Activated CD8-positive, alpha-beta memory T cell treated with anti-CD3 and anti-CD28 coated beads, Interleukin-2, amount 50 U/mL, for 24 hours (primary cell): ENCODE measurements around the gene GNAZ.

Source experiments
- DNase-seq: peaks from one replicate; pipeline ENCODE4 v3.0.0-alpha.2; 2020; ENCODE audit errors: extremely low read depth

The GNAZ gene

DNA sequence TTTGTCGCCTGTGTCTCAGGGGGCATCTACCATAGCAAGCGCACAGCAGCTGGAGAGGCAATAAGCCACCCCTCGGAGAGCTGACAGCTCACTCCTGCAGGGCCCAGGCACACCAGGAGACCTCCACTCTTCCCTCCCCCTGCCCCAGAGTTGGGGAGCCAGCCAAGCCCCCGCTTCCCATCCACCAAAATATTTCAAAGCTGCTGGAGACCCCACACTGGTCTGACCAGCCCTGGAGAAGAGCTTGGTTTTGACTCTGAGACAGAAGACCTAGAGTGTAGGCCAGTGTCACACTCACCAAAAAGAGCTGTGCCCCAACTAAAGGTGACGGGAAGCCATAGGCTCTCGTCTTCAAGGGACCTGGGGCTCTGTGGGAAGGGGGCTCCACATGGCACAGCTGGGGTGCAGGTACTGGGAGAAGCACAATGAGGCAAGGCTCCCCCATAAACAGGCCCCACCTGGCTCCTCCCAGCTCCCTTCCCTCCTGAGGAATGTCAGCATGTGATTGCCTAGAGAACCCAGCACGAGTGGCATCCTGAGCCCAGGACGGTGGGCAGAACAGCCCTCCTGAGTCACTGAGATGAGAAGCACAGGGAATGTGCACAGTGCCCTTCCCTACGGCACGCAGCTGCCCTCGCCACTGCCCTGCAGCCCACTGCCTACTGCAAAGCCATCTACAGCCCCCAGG is 5.8 kb upstream of the GNAZ start:
- no peak for DNase-seq

DNA sequence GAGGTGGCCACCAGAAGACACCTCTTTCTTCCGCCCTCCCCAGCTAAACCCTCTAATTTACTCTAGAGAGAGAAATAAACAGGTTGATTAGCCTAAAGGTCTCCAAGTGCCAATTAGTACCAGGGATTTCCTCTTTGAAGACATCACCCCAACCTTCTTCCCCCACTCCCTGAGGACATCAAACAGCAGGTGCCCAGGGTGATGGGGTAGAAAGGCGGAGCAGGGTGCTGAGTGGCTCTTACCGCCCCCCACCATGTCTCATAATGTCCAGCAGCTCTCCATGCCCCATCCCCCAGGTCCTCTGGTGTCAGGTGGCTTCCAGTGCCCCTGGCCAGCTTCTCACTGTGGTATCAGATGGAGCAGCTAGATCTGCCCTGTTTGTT is 5.3 kb upstream of the GNAZ start:
- DNase-seq, result no peak

DNA sequence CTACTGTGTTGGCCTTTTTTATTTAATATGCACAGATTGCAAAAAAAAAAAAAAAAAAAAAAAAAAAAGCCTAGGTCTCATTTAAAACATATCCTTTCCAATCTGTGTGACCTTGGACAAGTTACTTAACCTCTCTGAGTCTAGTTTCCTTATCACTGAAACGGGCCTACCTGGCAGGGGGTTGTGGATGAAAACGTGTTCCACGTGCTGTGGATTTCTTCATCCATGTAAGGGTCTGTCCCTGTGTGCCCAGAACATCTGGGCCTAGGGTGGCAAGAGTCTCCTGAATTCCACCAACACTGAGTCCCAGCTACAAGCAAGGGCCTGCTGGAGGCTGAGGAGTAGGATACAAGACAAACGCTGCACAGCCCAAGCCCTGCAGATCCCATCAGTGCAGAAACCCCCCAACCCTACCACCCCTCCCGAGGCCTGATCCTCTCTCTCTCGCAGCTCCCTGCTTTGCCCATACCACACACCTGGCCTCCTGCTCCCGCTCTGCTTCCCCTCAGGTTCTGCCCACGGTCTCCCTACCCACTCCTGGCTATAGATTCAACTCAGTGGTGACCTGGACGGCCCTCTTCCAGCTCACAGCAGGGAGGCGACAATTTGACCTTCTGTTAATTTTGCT is 4.7 kb upstream of the GNAZ start:
- DNase-seq, result no peak

DNA sequence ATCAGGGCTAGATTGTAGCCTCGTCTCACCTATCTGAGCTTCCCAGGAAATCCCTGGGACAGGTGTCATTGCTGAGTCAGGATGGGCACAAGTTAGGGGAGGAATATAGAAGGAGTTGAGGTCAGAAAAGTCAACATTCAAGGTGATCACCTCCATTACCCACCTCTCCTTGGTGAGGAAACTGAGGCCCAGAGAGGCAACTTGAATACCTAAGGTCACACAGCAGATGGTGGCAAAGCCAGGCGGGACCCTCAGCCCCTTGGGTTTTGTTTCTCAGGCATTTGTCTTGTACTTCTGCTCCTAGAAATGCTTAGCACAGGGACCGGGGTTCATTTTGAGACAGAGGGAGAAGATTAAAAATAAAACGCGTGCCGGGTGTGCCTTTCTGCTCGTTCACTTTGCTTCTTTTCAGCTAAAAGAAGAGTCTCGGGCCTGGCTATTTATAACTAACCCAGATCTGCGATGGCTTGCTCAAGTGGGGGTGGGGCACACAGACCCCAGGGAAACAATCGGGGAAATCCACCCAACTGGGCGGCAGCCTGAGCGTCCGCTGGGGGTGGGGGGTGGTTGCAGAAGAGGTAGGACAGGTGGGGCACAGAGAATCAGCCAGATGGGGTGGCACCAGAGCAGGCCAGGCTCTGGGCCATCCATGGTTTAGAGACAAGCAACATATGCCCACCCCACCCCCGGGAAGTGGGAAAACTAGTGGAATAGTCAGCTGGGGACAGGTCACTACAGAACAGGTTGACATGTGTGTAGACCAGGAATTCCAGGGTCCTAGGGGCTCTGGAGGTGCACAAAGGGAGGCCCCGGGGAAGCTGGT is 3.9 kb upstream of the GNAZ start:
- no peak for DNase-seq

DNA sequence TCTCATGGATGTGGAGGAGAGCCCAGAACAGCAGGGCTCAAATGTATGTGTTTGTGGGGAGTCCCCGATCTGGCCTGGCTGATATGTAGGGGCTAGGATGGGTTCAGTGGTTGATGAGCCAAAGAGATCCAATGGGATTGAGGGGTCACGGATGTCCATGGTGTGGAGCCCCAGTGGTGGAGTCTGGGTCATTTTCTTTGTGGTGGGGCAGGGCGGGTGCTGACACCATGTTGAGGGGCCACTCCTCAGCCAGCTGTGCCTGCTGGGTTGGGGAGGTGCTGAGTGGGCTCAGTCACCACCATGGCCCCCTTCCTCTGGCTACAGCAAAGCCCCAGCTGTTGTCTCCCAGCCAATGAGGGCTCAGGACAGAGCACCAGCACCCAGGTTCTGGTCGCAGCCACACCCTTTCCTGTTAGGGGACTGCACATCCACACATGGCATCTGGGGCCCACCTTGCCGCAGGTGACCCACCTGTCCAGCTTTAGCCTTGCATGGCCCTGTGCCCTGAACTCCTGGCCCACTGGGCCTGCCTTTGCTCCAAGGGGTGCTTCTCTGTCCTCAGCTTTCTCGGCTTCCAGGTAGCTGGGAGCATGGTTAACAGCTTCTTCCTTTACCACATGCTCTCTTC is 3.2 kb upstream of the GNAZ start:
- no peak for DNase-seq

DNA sequence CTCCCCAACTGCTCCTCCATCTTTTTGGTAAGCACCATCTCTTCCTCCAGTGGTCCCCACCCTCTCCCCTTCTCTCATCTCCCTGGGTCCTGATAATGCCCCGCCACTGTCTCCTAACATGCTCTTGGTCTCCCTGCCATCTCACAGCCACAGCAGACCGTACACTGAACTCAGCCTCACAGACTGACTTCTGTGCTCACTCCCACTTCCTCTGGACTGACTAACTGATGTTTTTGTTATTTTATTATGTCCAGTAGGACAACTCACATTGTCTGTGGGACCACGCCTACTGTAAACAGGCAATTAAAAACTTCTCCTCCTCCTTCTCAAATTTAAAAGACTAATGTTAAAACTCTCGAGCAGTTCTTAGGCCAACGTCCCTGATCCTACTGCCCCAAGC is 2.6 kb upstream of the GNAZ start:
- DNase-seq, result no peak

DNA sequence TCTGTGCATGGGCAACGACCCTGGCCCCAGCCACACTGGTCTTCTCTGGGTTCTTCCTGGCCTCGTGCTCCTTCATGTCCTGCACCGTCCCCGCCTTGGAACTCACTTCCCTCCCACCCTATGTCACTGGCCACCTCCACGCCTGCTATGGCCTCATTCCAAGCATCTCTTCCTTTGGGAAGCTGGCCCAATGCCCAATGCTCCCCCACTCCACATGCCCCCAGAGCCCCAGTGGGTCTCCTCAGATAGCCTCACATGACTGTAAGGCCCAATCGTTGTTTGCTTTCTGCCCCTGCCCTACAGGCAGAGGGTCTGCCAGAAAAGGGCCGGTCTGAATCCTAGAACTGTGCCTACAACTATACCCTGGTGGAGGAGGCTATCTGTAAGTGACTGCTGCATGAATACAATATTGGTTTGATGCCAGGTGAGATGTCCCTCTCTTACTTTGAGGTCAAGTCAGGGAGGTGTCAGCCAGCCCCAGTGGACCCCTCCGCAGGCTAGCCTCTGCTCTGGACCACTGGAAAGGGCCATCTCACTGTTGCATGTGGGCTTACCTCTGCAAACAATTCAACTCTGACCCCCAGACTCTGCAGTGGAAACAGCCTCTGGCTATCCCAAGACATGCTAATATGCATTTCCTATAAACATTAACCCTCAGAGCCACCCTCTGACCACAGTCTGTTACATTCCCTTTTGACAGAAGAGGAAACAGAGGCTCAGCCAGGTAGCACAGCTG is 2.1 kb upstream of the GNAZ start:
- no peak for DNase-seq

DNA sequence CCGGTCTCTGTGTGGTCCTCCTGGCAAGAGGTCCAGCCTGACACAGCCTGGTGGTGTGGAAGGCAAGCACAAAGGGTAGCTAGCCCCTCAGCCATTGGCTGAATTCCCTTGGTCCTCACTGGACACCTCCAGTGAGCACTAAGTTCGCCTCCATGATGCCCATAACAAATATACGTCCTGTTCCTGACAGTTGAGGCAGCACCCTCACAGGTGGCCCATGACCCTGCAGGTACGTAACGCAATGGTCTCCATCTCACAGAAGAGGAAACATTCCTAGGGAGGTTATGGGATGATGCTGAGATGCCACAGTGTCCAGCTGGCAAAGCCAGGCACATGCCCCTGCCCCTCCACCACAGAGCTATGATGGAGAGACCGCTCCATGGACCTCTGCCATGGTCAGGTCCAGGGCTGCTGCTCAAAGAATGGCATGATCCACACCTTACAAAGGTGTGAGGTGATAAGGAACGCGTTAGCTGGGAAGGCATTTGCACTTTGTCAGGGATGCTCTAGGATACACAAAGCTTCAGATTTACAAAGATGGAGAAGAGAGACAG is 1.4 kb upstream of the GNAZ start:
- DNase-seq, result no peak

DNA sequence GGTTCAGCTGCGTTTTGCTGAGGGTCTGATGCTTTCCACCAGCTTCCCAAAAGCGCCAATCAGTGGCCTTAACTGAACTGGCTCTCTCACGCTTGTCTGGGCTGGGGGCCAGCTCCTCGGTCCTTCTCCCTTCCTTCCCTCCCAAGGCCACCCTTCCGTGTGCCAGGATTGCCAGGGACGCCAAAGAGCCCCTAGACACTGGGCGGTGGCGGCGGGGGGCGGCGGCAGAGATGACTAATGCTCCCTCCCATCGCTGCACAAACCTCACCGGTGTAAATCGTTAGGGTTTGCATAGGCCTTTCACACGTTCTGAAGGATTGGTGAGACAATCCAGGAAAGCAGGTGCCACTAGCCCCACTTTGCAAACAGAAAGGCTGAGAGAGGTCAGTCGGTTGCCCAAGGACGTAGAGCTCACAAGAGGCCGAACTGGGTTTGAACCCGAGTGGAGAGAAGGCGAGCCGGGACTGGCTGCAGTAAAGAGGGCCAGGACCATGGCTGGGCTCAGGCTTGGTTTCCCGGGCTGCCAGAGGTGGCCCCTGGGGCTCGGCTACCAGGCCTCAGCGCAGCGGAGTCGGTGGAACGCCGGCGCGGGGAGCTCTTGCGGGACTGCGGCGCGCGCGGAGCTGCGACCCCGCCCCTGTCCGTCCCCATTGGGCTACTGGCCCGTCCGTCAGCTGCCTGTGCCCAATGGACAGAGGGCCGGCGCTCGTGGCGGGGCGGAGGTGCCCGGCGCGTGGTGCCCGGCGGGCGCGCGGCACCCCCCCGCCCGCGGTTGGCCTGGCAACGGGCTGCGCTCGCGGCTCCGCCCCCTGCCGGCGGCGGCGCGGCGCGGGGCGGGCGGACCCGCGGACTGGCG is 589 bp upstream of the GNAZ start:
- DNase-seq, result peak; percentile 56

DNA sequence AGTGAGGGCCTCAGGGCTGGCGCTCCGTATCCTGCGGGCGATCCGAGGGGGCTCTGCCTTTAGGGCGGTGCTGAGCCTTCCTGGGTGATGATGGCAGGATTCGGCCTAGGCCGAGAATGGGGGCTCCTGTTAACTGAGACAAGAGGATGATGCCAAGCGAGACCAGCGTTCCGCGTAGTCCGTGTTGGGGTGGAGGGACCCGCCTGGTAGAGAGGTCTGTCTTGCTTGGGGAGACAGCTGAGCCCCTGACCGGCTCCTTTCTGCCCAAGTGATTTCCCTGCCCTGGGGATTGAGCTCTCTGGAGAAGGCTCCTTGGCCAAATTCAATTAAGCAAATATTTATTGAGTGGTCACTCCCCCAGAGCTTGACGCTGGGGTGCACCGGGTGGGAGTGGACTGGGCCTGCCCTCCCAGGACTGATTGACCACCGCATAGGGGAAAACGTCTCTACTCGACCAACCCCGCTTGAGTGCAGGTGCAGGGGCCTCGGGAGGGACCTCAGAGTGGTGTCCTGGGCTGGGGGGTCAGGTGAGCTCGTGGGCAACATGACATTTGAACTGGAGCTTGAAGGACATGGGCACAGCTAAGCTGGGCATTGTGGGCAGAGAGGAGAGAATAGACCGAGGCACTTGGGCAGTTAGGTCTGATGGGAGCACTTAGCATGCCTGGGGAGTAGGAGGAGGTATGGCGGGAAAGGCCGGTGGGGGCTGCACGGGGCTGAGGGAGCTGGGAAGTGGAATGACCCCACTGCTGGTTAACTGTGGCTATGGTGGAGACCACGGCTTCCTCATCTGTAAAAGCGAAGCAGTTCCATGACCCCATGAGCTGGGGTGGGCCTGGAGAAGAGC is 1.1 kb downstream of the GNAZ start:
- no peak for DNase-seq

DNA sequence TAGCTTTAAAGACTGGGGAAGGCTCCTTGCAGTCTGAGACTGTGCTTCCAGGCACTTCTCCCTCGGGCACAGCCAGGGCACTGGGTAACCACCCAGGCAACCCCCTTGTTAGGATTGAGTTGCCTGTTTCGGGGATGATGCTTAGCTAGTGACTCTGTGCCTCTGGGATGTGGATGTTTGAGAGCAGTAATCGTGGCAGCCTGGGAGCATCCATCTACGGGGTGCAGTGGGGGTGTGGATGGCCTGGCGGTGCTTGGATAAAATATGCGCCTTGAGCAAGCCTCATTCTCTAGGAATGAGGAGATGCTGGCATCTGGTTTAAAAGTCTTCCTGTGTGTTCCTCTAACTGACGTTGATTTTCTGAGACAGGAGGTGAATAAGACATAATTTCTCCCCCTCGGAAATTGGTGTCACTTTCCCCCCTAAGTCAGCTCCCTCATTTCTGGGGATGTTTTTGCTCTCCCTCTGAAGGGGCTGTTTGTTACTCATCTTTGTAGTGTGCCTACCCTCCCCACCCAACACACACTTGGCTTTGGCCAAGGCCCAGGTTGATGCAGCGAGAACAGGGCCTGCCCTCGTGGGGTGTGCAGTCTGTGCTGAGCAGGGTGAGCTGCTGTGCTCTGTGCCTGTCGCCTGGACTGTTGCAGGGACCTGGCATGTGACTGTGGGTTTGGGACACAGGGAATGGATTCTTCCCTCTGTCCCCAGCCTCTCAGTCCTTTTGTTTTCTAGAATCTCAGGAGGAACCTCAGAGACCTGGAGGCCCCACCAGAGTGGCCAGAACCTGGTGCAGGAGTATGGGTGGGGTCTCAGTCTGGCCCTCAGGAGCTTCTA is 2.0 kb downstream of the GNAZ start:
- no peak for DNase-seq

DNA sequence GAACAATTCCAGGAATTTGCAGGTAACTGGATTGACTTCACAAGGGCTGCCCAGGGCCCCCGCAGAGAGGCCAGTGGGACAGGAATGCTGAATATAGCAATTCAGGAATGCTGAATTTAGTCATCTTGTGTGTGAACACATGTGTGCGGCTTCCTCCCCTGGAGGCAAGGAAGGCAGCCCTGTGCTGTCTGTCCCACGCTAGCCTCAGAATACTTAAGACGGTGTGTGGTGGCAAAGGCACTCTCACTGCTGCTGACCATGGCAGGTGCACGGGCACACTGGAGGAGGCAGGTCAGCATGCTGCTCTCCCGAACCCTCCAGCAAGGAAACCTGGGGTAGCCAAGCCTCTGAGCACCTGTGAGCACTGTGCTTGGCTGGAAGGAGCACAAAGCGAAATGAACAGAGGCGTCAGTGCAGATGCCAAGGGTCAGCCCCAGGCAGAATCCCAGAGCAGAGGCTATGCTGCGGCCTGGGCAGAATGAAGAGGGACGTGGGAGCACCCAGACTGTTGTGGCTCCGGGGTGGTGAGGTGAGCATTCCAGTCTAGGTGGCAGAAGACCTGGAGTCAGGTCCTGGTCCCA is 2.7 kb downstream of the GNAZ start:
- DNase-seq, result no peak

DNA sequence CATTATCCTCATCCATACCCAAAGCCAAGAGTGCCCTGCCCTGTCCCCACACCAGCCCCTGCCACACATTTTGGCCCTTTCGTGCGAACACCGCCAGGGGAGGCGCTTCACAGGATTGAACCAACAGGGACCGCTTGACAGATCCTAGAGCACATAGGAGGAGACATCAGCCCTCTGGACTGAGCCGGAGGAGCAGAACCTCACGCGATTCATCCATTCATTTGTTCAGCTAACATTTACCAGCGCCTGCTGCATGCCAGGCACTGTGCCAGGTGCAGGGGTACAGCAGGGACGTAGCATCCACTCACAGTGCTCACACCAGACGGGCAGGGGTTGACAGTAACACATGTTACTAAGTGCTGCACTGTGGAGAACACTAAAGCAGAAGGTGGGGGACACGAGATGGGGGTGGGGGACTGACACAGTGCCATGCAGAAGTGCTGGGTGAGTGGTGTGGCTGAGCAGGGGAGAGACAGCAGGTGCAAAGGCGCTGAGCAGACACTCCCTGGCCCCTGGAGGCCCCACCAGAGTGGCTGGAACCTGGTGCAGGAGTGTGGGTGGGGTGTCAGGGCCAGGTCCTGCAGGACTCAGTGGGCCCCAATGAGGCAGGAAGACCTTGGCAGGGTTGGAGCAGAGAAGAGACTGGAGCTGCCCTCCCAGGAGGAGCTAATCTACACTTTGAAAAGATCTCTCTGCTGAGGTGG is 3.4 kb downstream of the GNAZ start:
- no peak for DNase-seq

DNA sequence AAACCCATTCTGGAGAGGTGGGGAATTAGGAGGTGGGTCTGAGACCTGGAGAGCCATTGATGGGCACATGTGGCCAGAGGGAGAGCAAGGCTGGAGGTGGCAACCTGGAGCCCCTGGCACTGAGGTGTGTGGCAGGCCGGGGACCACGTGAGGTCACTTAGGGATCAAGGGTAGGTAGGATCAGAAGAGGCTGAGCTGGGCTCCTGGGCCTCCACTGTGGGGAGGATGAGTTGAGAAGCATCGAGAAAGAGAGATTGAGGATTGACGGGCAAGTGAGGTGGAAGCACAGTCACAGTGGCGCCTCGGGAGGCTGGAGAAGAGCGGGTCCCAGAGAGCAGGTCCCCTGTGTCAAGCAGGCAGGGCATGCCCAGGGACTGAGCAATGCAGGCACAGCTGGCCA is 4.1 kb downstream of the GNAZ start:
- no peak for DNase-seq

DNA sequence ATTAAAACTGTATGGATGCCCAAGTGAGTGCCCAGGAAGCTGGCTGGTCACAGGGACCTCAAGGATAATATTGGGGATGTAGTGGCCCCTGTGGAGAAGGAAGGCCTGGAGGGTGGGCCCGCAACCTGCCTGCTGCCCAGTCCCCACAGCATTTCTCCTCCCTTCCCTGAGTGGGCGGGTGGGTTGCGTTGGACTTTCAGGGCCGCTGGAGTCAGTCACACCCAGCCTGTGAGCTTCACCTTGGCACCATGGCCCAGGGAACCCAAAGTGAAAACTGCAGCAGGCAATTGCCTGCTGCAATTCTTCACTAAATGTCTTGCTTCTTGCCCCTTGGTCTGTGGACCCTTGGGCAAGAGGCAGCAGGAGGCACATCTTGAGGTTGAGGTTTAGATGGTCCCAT is 4.7 kb downstream of the GNAZ start:
- no peak for DNase-seq

DNA sequence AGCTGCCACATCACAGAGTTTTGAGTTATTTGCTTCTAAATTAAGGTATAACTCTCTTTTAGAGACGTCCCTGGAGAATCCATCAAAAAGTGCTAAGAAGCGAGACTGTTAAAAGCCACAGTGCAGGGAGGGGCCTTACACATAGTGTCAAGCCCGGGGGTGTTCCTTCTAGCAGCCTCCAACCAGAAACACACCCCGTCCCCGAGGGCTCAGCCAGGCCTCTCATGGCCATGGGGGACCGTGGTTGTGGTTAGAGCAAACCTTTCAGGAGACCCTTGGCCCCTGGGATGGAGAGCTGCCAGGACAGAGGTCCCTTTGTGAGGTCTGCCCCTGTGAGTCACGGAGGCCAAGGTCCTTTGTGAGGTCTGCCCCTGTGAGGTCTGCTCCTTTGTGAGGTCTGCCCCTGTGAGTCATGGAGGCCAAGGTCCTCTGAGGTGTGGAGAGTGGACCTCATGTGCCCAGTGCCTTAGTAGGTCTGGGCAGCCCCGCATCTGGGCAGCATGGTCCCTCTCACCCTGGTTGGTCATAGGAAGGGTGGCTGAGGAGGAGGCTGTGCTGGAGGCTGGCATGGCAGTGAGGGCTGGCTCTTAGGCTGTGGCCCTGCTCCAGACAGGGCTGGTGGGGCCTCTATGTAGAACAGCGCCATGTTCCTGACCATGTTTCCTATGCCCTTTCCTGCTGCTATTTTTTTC is 5.4 kb downstream of the GNAZ start:
- DNase-seq, result no peak

DNA sequence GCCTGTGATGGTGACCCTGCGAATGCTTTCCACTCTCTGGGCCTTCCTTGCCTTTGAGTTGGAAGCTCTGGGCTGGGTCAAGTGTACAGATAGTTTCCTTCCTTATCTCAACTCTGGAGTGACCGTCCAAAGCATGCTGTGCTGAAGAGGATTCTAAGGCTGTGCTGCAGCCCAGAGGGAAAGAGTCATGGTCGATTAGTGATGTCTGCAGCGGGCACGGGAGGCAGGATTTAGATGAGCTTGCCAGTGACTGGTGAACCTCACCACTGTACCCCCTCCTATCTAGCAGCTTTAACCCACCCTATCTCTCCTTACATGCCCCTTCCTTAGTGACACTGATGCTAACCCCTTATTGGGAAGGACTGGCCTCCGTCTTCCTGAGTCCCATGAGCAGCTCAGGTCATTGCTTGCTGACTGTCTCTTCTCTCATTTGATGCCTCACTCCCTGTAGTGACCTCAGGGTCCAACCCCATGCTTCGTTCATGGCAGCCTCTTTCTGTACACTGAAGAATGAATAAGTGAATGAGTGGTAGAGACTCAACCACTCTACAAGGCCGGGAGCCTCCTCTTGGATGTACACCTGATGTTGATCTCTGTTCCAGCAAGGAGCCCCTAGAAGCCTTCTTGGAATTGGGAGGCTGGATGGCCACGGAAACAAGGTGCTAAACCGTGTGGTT is 6.7 kb downstream of the GNAZ start:
- DNase-seq, result no peak
